ACC112 (cell line): ENCODE measurements around the gene GON7.
"Not testable (repeated sequence)": the region's sequence is repeated elsewhere in the genome, so short reads cannot be mapped to it uniquely, and the experiment has no call there.

Source experiments
- H2AFZ ChIP-seq: fragments of 200-600 bp; sonication (generic); one replicate; pipeline ENCODE4 v1.6.0; 2017; ENCODE audit warnings: antibody characterized with exemption, low read length; ENCODE audit not compliant: unreplicated experiment
- H3K27ac ChIP-seq: fragments of 200-600 bp; sonication (generic); 2 replicates; pipeline ENCODE4 v1.5.1; 2014; ENCODE audit warnings: low read depth, mild to moderate bottlenecking, antibody characterized with exemption, low read length, moderate library complexity
- H3K27me3 ChIP-seq: fragments of 200-600 bp; sonication (generic); 2 replicates; pipeline ENCODE4 v1.6.1; 2014; ENCODE audit warnings: mild to moderate bottlenecking, antibody characterized with exemption, low read length, moderate library complexity, mixed read lengths; ENCODE audit not compliant: insufficient read depth
- H3K36me3 ChIP-seq: fragments of 200-600 bp; sonication (generic); 2 replicates; pipeline ENCODE4 v1.6.1; 2016; ENCODE audit warnings: mild to moderate bottlenecking, antibody characterized with exemption, low read length, moderate library complexity, mixed read lengths; ENCODE audit not compliant: insufficient read depth
- H3K4me1 ChIP-seq: fragments of 200-600 bp; sonication (generic); one replicate; pipeline ENCODE4 v1.6.1; 2016; ENCODE audit warnings: low read length, mixed read lengths; ENCODE audit not compliant: insufficient read depth, unreplicated experiment, control insufficient read depth
- H3K4me3 ChIP-seq: fragments of 200-600 bp; sonication (generic); 2 replicates; pipeline ENCODE4 v1.5.1; 2014; ENCODE audit warnings: mild to moderate bottlenecking, low read depth, low read length
- H3K79me2 ChIP-seq: fragments of 200-600 bp; sonication (generic); one replicate; pipeline ENCODE4 v1.6.0; 2016; ENCODE audit warnings: low read length; ENCODE audit not compliant: control insufficient read depth, unreplicated experiment, insufficient read depth

Gene GON7

DNA sequence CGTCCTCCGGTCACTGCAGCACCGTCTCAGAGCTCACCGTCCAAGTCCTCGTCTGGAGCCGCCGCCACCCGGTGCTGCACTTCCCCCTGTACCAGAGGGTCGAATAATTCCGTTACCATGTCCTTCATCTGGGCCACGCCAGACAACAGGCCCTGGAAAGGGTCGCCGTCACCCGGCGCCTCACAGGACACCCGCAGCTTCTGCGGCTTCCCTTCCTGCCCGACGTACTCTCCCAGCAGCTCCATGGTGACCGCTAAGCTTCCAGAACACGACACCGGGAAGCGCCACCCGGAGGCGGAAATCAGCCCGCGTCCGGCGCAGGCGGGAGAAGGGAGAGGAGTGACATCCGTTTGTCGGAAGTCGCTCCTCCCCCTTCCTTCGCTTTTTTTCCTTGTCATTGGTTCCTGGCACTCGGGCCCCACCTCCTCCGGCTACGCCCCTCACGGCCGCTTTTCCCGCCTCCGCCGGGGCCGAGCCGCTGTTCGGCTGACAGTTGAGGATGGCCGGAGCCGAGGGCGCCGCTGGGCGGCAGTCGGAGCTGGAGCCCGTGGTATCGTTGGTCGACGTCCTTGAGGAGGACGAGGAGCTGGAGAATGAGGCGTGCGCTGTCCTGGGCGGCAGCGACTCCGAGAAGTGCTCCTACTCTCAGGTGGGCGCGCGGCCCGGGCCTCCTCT lies at the start of gene GON7, which contains the start of gene UBR7:
TSS of gene GON7 (minus strand) at position 273 of the 675 bp plus-strand sequence. CDS start at position 245, 28 bp downstream.
TSS of gene UBR7 (plus strand) at position 464 of the 675 bp plus-strand sequence. CDS start at position 500, 36 bp downstream.
- peak within 1 kb of the TSS; percentile 64 for H2AFZ ChIP-seq
- peaks cover 51% of the 10 kb centered on the region for H3K79me2 ChIP-seq
- H3K4me3 ChIP-seq, result peak within 1 kb of the TSS; percentile 92
- peaks cover 3% of the 10 kb centered on the region; the same call in 1 of the 2 replicates for H3K36me3 ChIP-seq
- no peaks in the 10 kb centered on the region for H3K27me3 ChIP-seq
- H3K4me1 ChIP-seq, result peaks cover 23% of the 10 kb centered on the region
- peak within 1 kb of the TSS; percentile 63 for H3K27ac ChIP-seq

DNA sequence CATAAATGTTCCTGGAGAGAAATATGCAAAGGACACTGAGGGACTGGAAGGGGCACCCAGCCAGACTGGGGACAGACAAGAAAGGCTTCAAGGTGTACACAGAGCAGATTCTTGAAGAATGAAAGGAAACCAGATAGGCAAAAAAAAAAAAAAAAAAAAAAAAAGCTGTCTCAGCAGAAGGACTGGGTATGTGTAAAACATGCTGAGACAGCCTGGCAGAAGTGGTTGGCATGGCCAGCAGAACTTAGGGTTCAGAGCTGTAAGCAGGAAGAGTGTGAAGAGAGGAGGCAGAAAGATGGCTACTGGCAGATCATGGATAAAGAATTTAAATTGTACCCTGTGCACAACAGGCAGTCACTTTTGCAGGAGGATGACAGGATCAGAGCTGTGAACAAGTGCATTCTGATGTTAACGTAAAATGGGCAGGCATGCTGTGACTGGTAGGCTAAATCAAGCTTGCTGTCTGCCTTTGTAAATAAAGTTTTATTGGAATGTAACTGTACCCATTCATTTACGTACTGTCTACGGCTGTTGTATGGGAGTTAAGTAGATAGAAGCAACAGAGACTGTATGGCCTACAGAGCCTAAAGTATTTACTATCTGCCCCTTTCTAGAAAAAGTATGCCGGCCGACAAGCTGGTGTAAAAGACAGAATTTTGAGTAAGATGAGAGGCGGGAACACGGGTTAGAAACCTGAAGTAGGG lies 42.4 kb upstream of the GON7 start:
- peaks cover 3% of the 10 kb centered on the region for H3K4me1 ChIP-seq
- H3K27me3 ChIP-seq, result no peaks in the 10 kb centered on the region
- H3K27ac ChIP-seq, result no peak overlapping the region
- H3K36me3 ChIP-seq, result peaks cover 37% of the 10 kb centered on the region
- no peak overlapping the region for H2AFZ ChIP-seq
- H3K79me2 ChIP-seq, result no peaks in the 10 kb centered on the region
- no peak overlapping the region for H3K4me3 ChIP-seq

DNA sequence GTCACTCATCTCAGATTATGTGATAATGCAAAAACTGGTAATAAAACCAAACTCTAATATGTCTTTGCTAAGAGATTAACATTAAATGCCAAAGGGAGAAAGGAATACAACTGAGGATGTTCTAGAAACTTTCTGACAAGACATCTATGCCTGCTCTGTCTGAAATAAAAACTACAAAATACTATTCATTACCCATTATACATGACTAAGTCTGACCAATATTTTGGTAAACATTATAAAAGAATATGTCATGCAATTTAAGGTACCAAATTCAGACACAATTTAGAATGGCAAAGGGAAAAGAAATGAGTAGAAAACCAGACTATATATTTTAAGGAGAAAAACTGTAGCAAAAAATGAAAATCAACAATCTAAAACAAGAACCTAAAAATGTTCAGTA lies 39.7 kb upstream of the GON7 start:
- Histone ChIP-seq H2AFZ (no peak overlapping the region), H3K27ac (no peak overlapping the region), H3K36me3 (peaks cover 28% of the 10 kb centered on the region), H3K27me3 (no peaks in the 10 kb centered on the region), H3K79me2 (no peaks in the 10 kb centered on the region), H3K4me3 (no peak overlapping the region), H3K4me1 (peaks cover 3% of the 10 kb centered on the region)

GRCh38 chr14:93245764-93246420 lies 39.0 kb upstream of the GON7 start:
- Histone ChIP-seq H3K36me3 (peaks cover 26% of the 10 kb centered on the region), H3K79me2 (no peaks in the 10 kb centered on the region)

GRCh38 chr14:93240678-93241000 lies 33.8 kb upstream of the GON7 start:
- no peaks in the 10 kb centered on the region for H3K79me2 ChIP-seq
- H3K27me3 ChIP-seq, result no peaks in the 10 kb centered on the region
- H3K36me3 ChIP-seq, result peaks cover 9% of the 10 kb centered on the region
- peak overlapping the region; percentile 20; the same call in 1 of the 2 replicates for H3K27ac ChIP-seq
- no peak overlapping the region for H3K4me3 ChIP-seq
- H3K4me1 ChIP-seq, result peaks cover 10% of the 10 kb centered on the region
- H2AFZ ChIP-seq, result no peak overlapping the region

More at GRCh38 chr14:93245764-93246420, 39.0 kb upstream of the GON7 start:
- H2AFZ ChIP-seq, result no peak overlapping the region
- no peak overlapping the region for H3K27ac ChIP-seq
- H3K4me1 ChIP-seq, result peaks cover 4% of the 10 kb centered on the region
- H3K27me3 ChIP-seq, result no peaks in the 10 kb centered on the region
- no peak overlapping the region for H3K4me3 ChIP-seq

DNA sequence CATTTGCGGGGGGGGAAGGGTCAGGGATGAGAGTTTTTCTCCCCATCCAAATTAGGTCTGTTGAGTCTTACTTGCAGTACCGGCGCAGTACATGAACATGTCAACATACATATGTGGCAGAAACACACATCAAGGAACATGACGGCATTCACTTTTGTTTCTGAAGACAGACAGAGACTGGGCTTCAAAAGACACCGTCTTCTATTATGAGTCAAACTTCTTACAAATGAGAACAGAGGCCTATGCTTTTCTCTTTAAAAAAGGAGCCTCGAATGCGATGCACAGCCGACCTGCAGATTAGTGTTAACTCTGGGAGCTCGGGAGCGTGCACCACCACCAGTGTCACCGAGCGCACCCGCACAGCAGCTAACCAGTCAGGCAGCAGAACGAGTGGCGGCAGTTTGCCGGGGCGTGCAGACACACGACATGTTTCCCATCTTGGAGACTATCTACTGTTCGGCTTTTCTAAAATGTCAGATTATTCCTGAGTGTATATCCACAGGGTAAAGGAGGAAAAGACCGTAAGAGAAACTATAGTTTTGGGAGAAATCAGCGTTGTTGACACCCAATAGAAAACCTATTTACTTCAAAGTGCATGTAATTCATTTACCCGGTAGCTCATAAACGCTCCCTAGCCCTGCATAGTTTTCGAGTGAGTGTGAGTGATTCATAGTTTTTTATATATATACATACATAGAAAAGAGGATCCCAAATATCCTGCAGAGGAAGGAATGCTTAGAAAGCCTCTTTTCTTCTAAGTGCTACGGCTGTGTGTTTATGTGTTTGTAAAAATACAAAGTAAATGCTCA lies 33.2 kb upstream of the GON7 start:
- H3K4me3 ChIP-seq, result no peak overlapping the region
- H2AFZ ChIP-seq, result no peak overlapping the region
- peaks cover 10% of the 10 kb centered on the region for H3K4me1 ChIP-seq
- H3K36me3 ChIP-seq, result peaks cover 4% of the 10 kb centered on the region
- peak overlapping the region; percentile 20; the same call in 1 of the 2 replicates for H3K27ac ChIP-seq
- no peaks in the 10 kb centered on the region for H3K27me3 ChIP-seq
- H3K79me2 ChIP-seq, result no peaks in the 10 kb centered on the region

DNA sequence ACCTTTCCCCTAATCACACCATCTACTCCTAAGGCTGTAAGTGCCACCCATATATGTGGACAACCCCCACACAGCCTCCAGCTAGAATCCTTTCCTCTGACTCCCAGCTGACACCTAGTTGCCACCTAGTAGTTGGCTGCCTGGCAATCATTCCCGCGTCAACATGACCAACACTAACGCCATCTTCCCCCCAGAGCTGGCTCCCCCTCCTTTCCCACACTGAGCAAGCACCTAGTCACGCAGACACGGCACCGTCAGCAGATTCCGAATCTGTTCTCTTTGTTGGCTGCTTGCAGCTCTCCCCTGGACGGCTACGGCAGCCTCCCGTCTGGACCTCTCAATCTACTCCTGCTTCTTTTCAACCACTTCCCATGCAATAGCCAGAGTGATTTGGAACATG lies 27.9 kb upstream of the GON7 start:
- Histone ChIP-seq H3K27me3 (no peaks in the 10 kb centered on the region), H3K27ac (peak overlapping the region; percentile 31; the same call in 1 of the 2 replicates), H3K79me2 (no peaks in the 10 kb centered on the region), H3K4me3 (no peak overlapping the region), H3K4me1 (no peaks in the 10 kb centered on the region), H2AFZ (peak overlapping the region; percentile 7), H3K36me3 (0 out of 2 replicates have a peak, but pooled peaks cover 2% of the 10 kb centered on the region)

DNA sequence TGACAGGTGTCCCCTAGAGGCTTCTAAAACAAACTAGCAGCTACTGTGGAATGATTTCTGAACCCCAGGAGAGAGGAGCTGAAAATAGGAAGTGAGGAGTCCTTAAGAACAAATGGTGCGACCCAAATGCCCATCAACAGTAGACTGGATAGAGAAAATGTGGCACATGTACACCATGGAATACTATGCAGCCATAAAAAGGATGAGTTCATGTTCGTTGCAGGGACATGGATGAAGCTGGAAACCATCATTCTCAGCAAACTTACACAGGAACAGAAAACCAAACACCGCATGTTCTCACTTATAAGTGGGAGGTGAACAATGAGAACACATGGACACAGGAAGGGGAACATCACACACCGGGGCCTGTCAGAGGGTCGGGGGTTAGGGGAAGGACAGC lies 26.2 kb upstream of the GON7 start:
- H3K4me3 ChIP-seq, H2AFZ ChIP-seq, H3K36me3 ChIP-seq, H3K79me2 ChIP-seq, H3K27me3 ChIP-seq, H3K4me1 ChIP-seq, H3K27ac ChIP-seq: not testable (repeated sequence)

DNA sequence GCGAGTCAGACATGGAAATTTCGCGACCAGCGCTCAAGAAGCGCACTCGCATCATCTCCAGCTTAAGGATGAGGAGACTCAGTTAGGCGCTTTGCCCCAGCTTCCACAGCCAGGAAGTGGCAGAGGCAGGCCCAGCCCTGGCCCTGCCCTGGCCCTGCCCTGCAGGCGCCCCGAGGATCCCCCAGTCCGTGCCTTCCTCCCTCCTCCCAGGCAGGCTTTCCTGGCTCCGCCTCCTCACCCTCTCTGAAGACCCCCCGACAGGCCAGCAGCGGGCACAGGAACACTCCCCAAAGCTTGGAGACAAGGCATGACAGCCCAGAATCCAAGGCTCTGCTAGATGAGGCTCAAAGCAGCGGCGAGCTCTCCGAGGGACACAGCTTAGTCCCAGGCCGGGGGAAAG lies 25.3 kb upstream of the GON7 start:
- H2AFZ ChIP-seq, result peak overlapping the region; percentile 75
- H3K4me1 ChIP-seq, result no peaks in the 10 kb centered on the region

More for the DNA sequence above, 25.3 kb upstream of the GON7 start:
- no peak overlapping the region for H3K27ac ChIP-seq
- H3K36me3 ChIP-seq, result peaks cover 16% of the 10 kb centered on the region; the same call in 1 of the 2 replicates
- no peaks in the 10 kb centered on the region for H3K79me2 ChIP-seq
- peak overlapping the region; percentile 85 for H3K4me3 ChIP-seq
- H3K27me3 ChIP-seq, result no peaks in the 10 kb centered on the region
